GM23338 (cell line): ENCODE data around the gene STPG1. TPM values are rescaled to one million over a fixed set of nuclear protein-coding genes. Genes with fewer than 3 reads are reported as not detected.

Source experiments
- ATAC-seq: fragments of 200-7000 bp; cut with Tn5 transposase; 3 replicates; pipeline ENCODE4 v1.9.1; 2020
- DNase-seq: peaks from one replicate; pipeline ENCODE4 v3.0.0-alpha.2; 2015; ENCODE audit warnings: low spot score
- H2AFZ ChIP-seq: fragments of 200-600 bp; sonication (generic); 2 replicates; pipeline ENCODE4 v1.8.0; 2016; ENCODE audit warnings: antibody characterized with exemption, mild to moderate bottlenecking, moderate library complexity
- H3F3A ChIP-seq: fragments of 200-600 bp; sonication (generic); replicated peaks from 2 replicates; pipeline ENCODE4 v1.8.0; 2017; ENCODE audit warnings: antibody characterized with exemption, mixed run types, low read depth
- H3K27ac ChIP-seq: fragments of 200-600 bp; sonication (generic); 2 replicates; pipeline ENCODE4 v1.6.1; 2016; ENCODE audit warnings: low read depth
- H3K27me3 ChIP-seq: fragments of 200-600 bp; sonication (generic); 2 replicates; pipeline ENCODE4 v1.8.0; 2016; ENCODE audit warnings: mild to moderate bottlenecking, mixed run types, moderate library complexity; ENCODE audit not compliant: insufficient read depth
- H3K36me3 ChIP-seq: fragments of 200-600 bp; sonication (generic); 2 replicates; pipeline ENCODE4 v1.8.0; 2016; ENCODE audit warnings: mild to moderate bottlenecking; ENCODE audit not compliant: insufficient read depth
- H3K4me1 ChIP-seq: fragments of 200-600 bp; sonication (generic); 2 replicates; pipeline ENCODE4 v1.8.0; 2016; ENCODE audit warnings: mild to moderate bottlenecking, moderate library complexity; ENCODE audit not compliant: insufficient read depth
- H3K4me2 ChIP-seq: fragments of 200-600 bp; sonication (generic); 2 replicates; pipeline ENCODE4 v1.7.1; 2017; ENCODE audit warnings: mixed run types
- H3K4me3 ChIP-seq: fragments of 200-600 bp; sonication (generic); 2 replicates; pipeline ENCODE4 v1.6.1; 2016; ENCODE audit warnings: mixed run types
- H3K79me2 ChIP-seq: fragments of 200-600 bp; sonication (generic); replicated peaks from 2 replicates; pipeline ENCODE4 v1.8.0; 2017; ENCODE audit warnings: mild to moderate bottlenecking; ENCODE audit not compliant: insufficient read depth
- H3K9me2 ChIP-seq: fragments of 200-600 bp; sonication (generic); 2 replicates; pipeline ENCODE4 v1.8.0; 2017; ENCODE audit not compliant: insufficient read depth
- H4K20me1 ChIP-seq: fragments of 200-600 bp; sonication (generic); replicated peaks from 2 replicates; pipeline ENCODE4 v1.8.0; 2017; ENCODE audit warnings: mild to moderate bottlenecking; ENCODE audit not compliant: insufficient read depth
- H3K27ac Mint-ChIP-seq: 2 replicates; pipeline ENCODE4 v1.8.0; 2020; ENCODE audit warnings: inconsistent platforms, mild to moderate bottlenecking, moderate library complexity, mixed read lengths
- H3K27me3 Mint-ChIP-seq: 3 replicates; pipeline ENCODE4 v1.8.0; 2022; ENCODE audit warnings: low read depth, mild to moderate bottlenecking, moderate library complexity, mixed read lengths, inconsistent platforms; ENCODE audit not compliant: insufficient read depth, poor library complexity
- H3K36me3 Mint-ChIP-seq: 3 replicates; pipeline ENCODE4 v1.8.0; 2021; ENCODE audit warnings: low read depth, mild to moderate bottlenecking, inconsistent platforms, moderate library complexity, mixed read lengths
- H3K4me1 Mint-ChIP-seq: 3 replicates; pipeline ENCODE4 v1.8.0; 2020; ENCODE audit warnings: mild to moderate bottlenecking, inconsistent platforms, mixed read lengths
- H3K4me3 Mint-ChIP-seq: 3 replicates; pipeline ENCODE4 v1.8.0; 2021; ENCODE audit warnings: moderate library complexity, mild to moderate bottlenecking, inconsistent platforms, mixed read lengths
- H3K9me3 Mint-ChIP-seq: 3 replicates; pipeline ENCODE4 v1.8.0; 2020; ENCODE audit warnings: moderate library complexity, mild to moderate bottlenecking, inconsistent platforms, mixed read lengths
- EZH2 ChIP-seq: fragments of 200-600 bp; sonication (generic); IDR thresholded peaks from one replicate; pipeline ENCODE4 v1.8.0; 2017; ENCODE audit warnings: antibody characterized with exemption, mild to moderate bottlenecking, low read depth; ENCODE audit not compliant: unreplicated experiment
- POLR2AphosphoS5 ChIP-seq: IDR thresholded peaks from 2 replicates; pipeline ENCODE4 v1.6.1; 2016; ENCODE audit warnings: antibody characterized with exemption, low read depth
- REST ChIP-seq: IDR thresholded peaks from one replicate; pipeline ENCODE4 v1.6.1; 2018; ENCODE audit warnings: antibody characterized with exemption; ENCODE audit not compliant: unreplicated experiment
- ZNF462 ChIP-seq: fragments of 250-450 bp; sonication (Bioruptor Pico); IDR thresholded peaks from 2 replicates; pipeline ENCODE4 v1.5.0; 2020; ENCODE audit warnings: mild to moderate bottlenecking, moderate library complexity
- polyA plus RNA-seq: library from polyadenylated mRNA; unstranded; fragments of >200 nt; fragmentation: Nextera tagmentation; extraction: Ambion mirVana; gene quantifications from 2 replicates; pipeline ENCODE4 v1.2.1, GENCODE V29; 2016
- total RNA-seq: library from RNA; depleted of rRNA; stranded (reverse); fragments of >200 nt; shearing (Covaris generic); gene quantifications from 2 replicates; pipeline ENCODE4 v1.2.3, GENCODE V29; 2014

The STPG1 gene
- total and polyA plus RNA-seq, 2 experiments from 2014 or later: 8.2 to 11.4 TPM

DNA sequence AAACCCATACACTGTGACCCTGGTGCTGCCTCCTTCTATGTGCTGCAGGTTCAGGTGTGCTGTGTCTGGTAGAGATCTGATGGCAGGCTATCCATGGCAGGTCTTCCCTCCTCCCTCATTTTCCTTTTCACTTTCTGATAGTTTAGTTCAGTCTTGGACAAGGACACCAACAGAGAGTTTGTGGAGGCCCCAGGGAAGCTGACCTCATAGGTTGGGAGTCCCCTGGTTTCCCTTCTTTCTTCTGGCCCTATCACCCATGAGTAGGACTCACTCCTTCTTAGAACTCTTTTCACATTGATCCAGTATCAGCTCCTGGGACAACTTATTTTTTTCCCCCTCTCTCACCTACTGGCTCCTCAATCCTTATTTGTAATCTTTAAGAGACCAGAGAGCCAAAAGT, 86.1 kb downstream of the STPG1 start:
- H3K9me2 ChIP-seq: no peaks in the 10 kb centered on the region; the same call in 1 of the 2 replicates
- no peaks in the 10 kb centered on the region for H3F3A ChIP-seq
- no peak overlapping the region for H3K4me3 ChIP-seq
- H3K27me3 ChIP-seq: peaks cover 18% of the 10 kb centered on the region
- no peaks in the 10 kb centered on the region for H3K79me2 ChIP-seq
- Mint-ChIP-seq H3K27ac (no peak overlapping the region), H3K9me3 (no peaks in the 10 kb centered on the region), H3K36me3 (no peaks in the 10 kb centered on the region), H3K4me1 (peaks cover 24% of the 10 kb centered on the region), H3K4me3 (no peak overlapping the region), H3K27me3 (peaks cover 21% of the 10 kb centered on the region)
- TF ChIP-seq EZH2: no peak
- TF ChIP-seq POLR2AphosphoS5: no peak
- no peak for TF ChIP-seq REST
- no peak for TF ChIP-seq ZNF462
- H3K27ac ChIP-seq: no peak overlapping the region
- no peak for ATAC-seq
- H2AFZ ChIP-seq: no peak overlapping the region
- no peaks in the 10 kb centered on the region for H4K20me1 ChIP-seq
- no peak for DNase-seq
- H3K36me3 ChIP-seq: no peaks in the 10 kb centered on the region
- H3K4me1 ChIP-seq: peaks cover 25% of the 10 kb centered on the region
- H3K4me2 ChIP-seq: no peak overlapping the region
